ENCODE measurements around the gene KLK14.

KLK14 gene

DNA sequence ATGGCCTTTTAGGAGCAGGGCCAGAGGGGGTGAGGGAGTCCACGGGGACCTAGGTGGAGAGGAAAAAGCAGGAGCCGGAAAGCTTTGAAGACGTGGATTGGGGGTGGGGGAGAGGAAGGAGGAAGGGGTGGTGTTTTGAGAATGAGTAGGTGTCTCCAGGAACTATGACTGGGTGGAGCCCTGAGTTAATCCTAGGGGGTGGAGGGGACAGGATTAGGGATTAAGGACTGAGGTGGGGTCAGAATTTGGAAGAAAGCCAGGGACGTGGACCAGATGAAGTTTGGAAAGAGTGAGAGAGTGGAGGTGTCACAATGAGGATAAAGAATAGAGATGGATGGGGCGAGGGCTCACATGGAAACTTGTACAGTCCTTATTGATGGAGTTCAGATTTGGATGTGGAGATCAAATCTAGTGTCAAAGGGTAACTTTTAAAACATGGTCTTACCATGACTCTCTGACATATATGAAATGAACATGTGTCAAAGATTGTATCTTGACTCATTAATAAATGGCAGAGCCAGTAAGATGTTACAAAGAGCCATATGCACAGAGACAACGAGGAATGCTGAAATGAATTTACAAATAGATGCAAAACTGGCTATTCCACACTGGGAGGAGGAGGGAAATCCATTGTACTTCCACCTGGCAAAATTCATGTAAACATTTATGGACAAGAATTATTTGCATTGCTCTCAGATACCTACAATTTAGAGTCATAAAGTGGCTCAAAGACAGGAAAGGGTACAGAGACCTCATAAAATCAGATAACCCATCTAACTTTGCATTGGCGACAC lies 16.1 kb downstream of the KLK14 start:
- Histone ChIP-seq H3K9me3 (ENCODE audit: insufficient read depth, low read depth, low read length) (0 out of 2 replicates have a peak, but pooled peaks cover 5% of the 10 kb centered on the region), H3K27me3 (ENCODE audit: insufficient read depth, low read length, poor library complexity, severe bottlenecking) (no peaks in the 10 kb centered on the region), H3K36me3 (ENCODE audit: insufficient read depth, low read length) (no peaks in the 10 kb centered on the region), H4K20me1 (ENCODE audit: insufficient read depth, low read length, poor library complexity, severe bottlenecking) (no peaks in the 10 kb centered on the region), H3K4me1 (ENCODE audit: insufficient read depth, low read length, poor library complexity, severe bottlenecking) (no peaks in the 10 kb centered on the region), H3K4me2 (ENCODE audit: low read depth, low read length, poor library complexity, severe bottlenecking) (no peak overlapping the region), H3K9me2 (replicated peaks; ENCODE audit: low read depth, low read length) (no peaks in the 10 kb centered on the region), H3K4me3 (ENCODE audit: low read length, poor library complexity, severe bottlenecking) (no peak overlapping the region), H2AFZ (ENCODE audit: low read length) (no peak overlapping the region), H3K79me2 (ENCODE audit: insufficient read depth, low read length) (no peaks in the 10 kb centered on the region), H3K9ac (ENCODE audit: low read depth, low read length, poor library complexity, severe bottlenecking) (no peak overlapping the region), H3F3A (ENCODE audit: low read depth) (no peaks in the 10 kb centered on the region)
- TF ChIP-seq, protein P1, sequence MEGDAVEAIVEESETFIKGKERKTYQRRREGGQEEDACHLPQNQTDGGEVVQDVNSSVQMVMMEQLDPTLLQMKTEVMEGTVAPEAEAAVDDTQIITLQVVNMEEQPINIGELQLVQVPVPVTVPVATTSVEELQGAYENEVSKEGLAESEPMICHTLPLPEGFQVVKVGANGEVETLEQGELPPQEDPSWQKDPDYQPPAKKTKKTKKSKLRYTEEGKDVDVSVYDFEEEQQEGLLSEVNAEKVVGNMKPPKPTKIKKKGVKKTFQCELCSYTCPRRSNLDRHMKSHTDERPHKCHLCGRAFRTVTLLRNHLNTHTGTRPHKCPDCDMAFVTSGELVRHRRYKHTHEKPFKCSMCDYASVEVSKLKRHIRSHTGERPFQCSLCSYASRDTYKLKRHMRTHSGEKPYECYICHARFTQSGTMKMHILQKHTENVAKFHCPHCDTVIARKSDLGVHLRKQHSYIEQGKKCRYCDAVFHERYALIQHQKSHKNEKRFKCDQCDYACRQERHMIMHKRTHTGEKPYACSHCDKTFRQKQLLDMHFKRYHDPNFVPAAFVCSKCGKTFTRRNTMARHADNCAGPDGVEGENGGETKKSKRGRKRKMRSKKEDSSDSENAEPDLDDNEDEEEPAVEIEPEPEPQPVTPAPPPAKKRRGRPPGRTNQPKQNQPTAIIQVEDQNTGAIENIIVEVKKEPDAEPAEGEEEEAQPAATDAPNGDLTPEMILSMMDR (conservative IDR thresholded peaks at IDR 0.05; ENCODE audit: low read length) = no peak
- TF ChIP-seq EZH2phosphoT487 (IDR thresholded peaks at IDR 0.05; ENCODE audit: borderline replicate concordance) = no peak

DNA sequence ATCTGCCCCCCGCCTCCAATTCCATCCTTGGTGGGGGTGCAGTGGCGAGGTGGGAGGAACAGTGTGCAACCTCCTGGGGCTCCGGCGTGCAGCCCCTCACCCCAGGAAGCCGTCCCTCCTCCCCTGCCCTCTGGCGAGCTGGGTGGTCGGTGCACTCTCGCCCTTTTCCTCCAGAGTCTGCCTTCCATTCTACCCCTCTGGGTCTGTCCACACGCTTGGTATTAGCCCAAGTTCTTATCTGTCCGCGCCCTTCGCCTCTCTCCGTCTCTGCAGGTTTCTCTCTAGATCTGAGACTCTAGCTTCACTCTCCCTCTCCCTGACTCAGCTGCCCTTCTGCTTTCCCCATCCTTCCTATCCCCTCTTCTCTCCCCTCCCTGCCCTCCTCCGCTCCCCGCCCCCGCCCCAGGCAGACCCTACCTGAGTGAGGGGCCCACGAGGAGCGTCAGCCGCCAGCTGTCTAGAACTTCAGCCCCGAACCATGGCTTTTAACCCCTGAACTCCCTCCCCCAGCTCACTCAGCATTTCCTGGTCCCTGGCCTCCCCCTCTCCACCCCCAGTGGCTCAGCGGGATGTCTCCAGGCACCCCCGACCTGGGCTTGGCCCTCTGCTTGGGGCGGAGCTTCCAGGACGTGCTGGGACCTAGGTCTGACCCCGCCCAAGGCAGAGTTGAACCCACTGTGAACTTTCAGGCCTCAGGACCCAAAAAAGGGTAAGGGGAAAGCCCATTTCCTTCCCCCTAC lies 17.3 kb downstream of the KLK14 start:
- Histone ChIP-seq H3F3A (ENCODE audit: low read depth) (no peaks in the 10 kb centered on the region), H3K9me3 (ENCODE audit: insufficient read depth, low read depth, low read length) (0 out of 2 replicates have a peak, but pooled peaks cover 5% of the 10 kb centered on the region), H3K79me2 (ENCODE audit: insufficient read depth, low read length) (no peaks in the 10 kb centered on the region), H4K20me1 (ENCODE audit: insufficient read depth, low read length, poor library complexity, severe bottlenecking) (no peaks in the 10 kb centered on the region), H3K4me3 (ENCODE audit: low read length, poor library complexity, severe bottlenecking) (no peak overlapping the region), H2AFZ (ENCODE audit: low read length) (no peak overlapping the region), H3K27me3 (ENCODE audit: insufficient read depth, low read length, poor library complexity, severe bottlenecking) (no peaks in the 10 kb centered on the region), H3K36me3 (ENCODE audit: insufficient read depth, low read length) (no peaks in the 10 kb centered on the region), H3K4me2 (ENCODE audit: low read depth, low read length, poor library complexity, severe bottlenecking) (no peak overlapping the region), H3K4me1 (ENCODE audit: insufficient read depth, low read length, poor library complexity, severe bottlenecking) (no peaks in the 10 kb centered on the region), H3K9me2 (replicated peaks; ENCODE audit: low read depth, low read length) (no peaks in the 10 kb centered on the region), H3K9ac (ENCODE audit: low read depth, low read length, poor library complexity, severe bottlenecking) (no peak overlapping the region)
- TF ChIP-seq, protein P1 (conservative IDR thresholded peaks at IDR 0.05; ENCODE audit: low read length) = no peak
- TF ChIP-seq EZH2phosphoT487 (IDR thresholded peaks at IDR 0.05; ENCODE audit: borderline replicate concordance) = no peak

DNA sequence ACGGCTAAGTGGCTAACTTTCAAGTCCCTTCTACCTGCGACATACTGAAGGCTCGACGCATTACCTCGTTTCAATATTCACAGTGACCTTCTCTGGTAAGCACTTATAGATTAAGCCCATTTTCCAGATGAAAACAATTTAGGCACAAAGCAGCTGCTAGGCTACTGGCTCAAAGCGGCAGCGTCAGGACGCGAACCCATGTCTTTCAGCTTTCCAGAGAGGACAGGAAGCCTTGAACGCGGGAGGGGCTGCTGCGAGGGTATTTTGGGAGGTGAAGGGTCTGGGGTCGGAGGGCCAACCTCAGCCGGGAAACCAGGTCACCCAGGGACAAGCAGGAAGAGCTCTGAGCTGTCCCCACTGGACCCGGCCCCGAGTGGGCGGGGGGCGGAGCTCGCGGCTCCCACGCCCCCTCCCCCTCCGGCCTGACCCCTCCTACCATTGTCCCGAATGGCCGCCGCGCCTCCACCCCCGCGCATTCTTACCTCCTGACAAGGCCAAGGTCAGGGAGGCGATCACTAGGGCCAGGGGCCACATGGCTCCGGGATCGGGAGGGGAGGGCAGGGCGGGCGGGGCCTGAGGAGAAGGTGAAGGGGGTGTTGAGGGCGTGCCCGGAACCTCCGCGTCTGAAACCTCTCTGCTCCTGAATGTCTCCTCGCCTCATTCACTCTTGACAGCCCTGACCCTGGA lies 18.0 kb downstream of the KLK14 start, which contains the start of gene KLK13:
TSS of gene KLK13 (minus strand) at position 559 of the 687 bp plus-strand sequence. CDS start at position 534, 25 bp downstream.
- H3K4me1 ChIP-seq (ENCODE audit: insufficient read depth, low read length, poor library complexity, severe bottlenecking) = no peaks in the 10 kb centered on the region
- H3K27me3 ChIP-seq (ENCODE audit: insufficient read depth, low read length, poor library complexity, severe bottlenecking) = no peaks in the 10 kb centered on the region
- no peak within 1 kb of the TSS for H3K4me2 ChIP-seq (ENCODE audit: low read depth, low read length, poor library complexity, severe bottlenecking)
- H3K9ac ChIP-seq (ENCODE audit: low read depth, low read length, poor library complexity, severe bottlenecking) = no peak within 1 kb of the TSS
- H4K20me1 ChIP-seq (ENCODE audit: insufficient read depth, low read length, poor library complexity, severe bottlenecking) = no peaks in the 10 kb centered on the region
- no peaks in the 10 kb centered on the region for H3K9me2 ChIP-seq (replicated peaks; ENCODE audit: low read depth, low read length)
- 0 out of 2 replicates have a peak, but pooled peaks cover 5% of the 10 kb centered on the region for H3K9me3 ChIP-seq (ENCODE audit: insufficient read depth, low read depth, low read length)
- no peak within 1 kb of the TSS for H2AFZ ChIP-seq (ENCODE audit: low read length)
- no peak within 1 kb of the TSS for H3K4me3 ChIP-seq (ENCODE audit: low read length, poor library complexity, severe bottlenecking)
- H3K79me2 ChIP-seq (ENCODE audit: insufficient read depth, low read length) = no peaks in the 10 kb centered on the region
- no peaks in the 10 kb centered on the region for H3F3A ChIP-seq (ENCODE audit: low read depth)
- H3K36me3 ChIP-seq (ENCODE audit: insufficient read depth, low read length) = no peaks in the 10 kb centered on the region
- no peak for TF ChIP-seq EZH2phosphoT487 (IDR thresholded peaks at IDR 0.05; ENCODE audit: borderline replicate concordance)
- TF ChIP-seq, protein P1 (conservative IDR thresholded peaks at IDR 0.05; ENCODE audit: low read length) = no peak

Data from Loucy (cell line).